GM12864 (cell line): Measurements from ENCODE around the gene CRIP3.

Experiments used
- DNase-seq: peaks from one replicate; pipeline ENCODE4 v3.0.0-alpha.2; 2011; ENCODE audit warnings: low read depth
- H3K4me3 ChIP-seq: 2 replicates; pipeline ENCODE4 v1.5.1; 2011; ENCODE audit warnings: mild to moderate bottlenecking, low read depth, low read length, control low read depth
- CTCF ChIP-seq: IDR thresholded peaks from 2 replicates; pipeline ENCODE4 v1.5.1; 2011; ENCODE audit warnings: low read depth, mild to moderate bottlenecking, moderate library complexity, low read length, control low read depth, inconsistent platforms; ENCODE audit errors: missing control alignments

CRIP3 gene

GRCh38 chr6:43286980-43287716 lies 21.5 kb downstream of the CRIP3 start:
- TF ChIP-seq CTCF: no peak
- DNase-seq: no peak
- no peak overlapping the region for H3K4me3 ChIP-seq

- no peak overlapping the region for H3K4me3 ChIP-seq
- TF ChIP-seq CTCF: no peak
- no peak for DNase-seq
Observed at GRCh38 chr6:43286456-43286979, 22.1 kb downstream of the CRIP3 start.

GRCh38 chr6:43285832-43286231 lies 22.8 kb downstream of the CRIP3 start:
- no peak overlapping the region for H3K4me3 ChIP-seq
- no peak for TF ChIP-seq CTCF
- no peak for DNase-seq

- no peak for TF ChIP-seq CTCF
- no peak for DNase-seq
- no peak overlapping the region for H3K4me3 ChIP-seq
Observed at GRCh38 chr6:43284991-43285781, 23.4 kb downstream of the CRIP3 start.

GRCh38 chr6:43283905-43284304 lies 24.7 kb downstream of the CRIP3 start:
- H3K4me3 ChIP-seq: no peak overlapping the region
- TF ChIP-seq CTCF: no peak
- no peak for DNase-seq

GRCh38 chr6:43283514-43283901 lies 25.1 kb downstream of the CRIP3 start:
- H3K4me3 ChIP-seq: no peak overlapping the region
- no peak for TF ChIP-seq CTCF
- no peak for DNase-seq
